Stomach (tissue), 9 donors: ENCODE data around the gene PPP1CC. TPM values are rescaled to one million over a fixed set of nuclear protein-coding genes. Genes with fewer than 3 reads are reported as not detected.

ENCODE experiments used
- DNase-seq, 2 donors: peaks; one replicate each; pipeline versions ENCODE4 v3.0.0 to v3.0.0-alpha.2; 2013 to 2019
- H3K27ac ChIP-seq, 5 donors: fragments of 200-600 bp in 4 of 5; sonication (generic) in 4 of 5; one replicate each; pipeline ENCODE4 v1.5.1; 2013 to 2019; ENCODE audit warnings: mild to moderate bottlenecking in 1 of 5, moderate library complexity in 1 of 5
- H3K27me3 ChIP-seq, 3 donors: fragments of 200-600 bp; sonication (generic); one replicate each; pipeline ENCODE4 v1.5.1; 2017 to 2019; ENCODE audit warnings: mixed run types in 1 of 3
- H3K36me3 ChIP-seq, 4 donors: fragments of 200-600 bp; sonication (generic); 1 replicate in 3 of 4; 2 replicates in 1 of 4; pipeline ENCODE4 v1.5.1; 2016 to 2019
- H3K4me1 ChIP-seq, 4 donors: fragments of 200-600 bp; sonication (generic); one replicate each; pipeline ENCODE4 v1.5.1; 2016 to 2019
- H3K4me3 ChIP-seq, 4 donors: fragments of 200-600 bp; sonication (generic) in 3 of 4; one replicate each; pipeline ENCODE4 v1.5.1; 2016 to 2019; ENCODE audit warnings: mild to moderate bottlenecking in 1 of 4
- H3K9me3 ChIP-seq, 4 donors: fragments of 200-600 bp; sonication (generic); one replicate each; pipeline ENCODE4 v1.5.1; 2016 to 2019
- EP300 ChIP-seq: sonication (generic); formaldehyde crosslinking; IDR thresholded peaks from one replicate; pipeline ENCODE4 v1.6.1; 2017; ENCODE audit warnings: antibody characterized with exemption
- POLR2A ChIP-seq, 4 donors: fragments of 450-650 bp; IDR thresholded peaks; one replicate each; pipeline ENCODE4 v1.6.1; 2016; ENCODE audit warnings: antibody characterized with exemption in 4 of 4, control low read depth in 2 of 4, mild to moderate bottlenecking in 1 of 4, moderate library complexity in 1 of 4
- POLR2AphosphoS5 ChIP-seq, 3 donors: sonication (generic); formaldehyde crosslinking; IDR thresholded peaks; one replicate each; pipeline ENCODE4 v1.6.1; 2016; ENCODE audit warnings: antibody characterized with exemption in 3 of 3
- WGBS, 5 donors: extraction: QIAGEN DNeasy Blood & Tissue Kit in 3 of 5; methylation state at CpG; one replicate each; pipeline versions ENCODE4 v1.1.5 to v1.1.7; 2013 to 2018; 5-methylcytosine and 5-hydroxymethylcytosine counted together
- intact Hi-C: fragments of 100-400 bp; cut with DNase I; formaldehyde crosslinking; loops from one replicate; pipeline ENCODE4 v1.15.1; 2023; ENCODE audit warnings: low total_unique reads
- polyA plus RNA-seq, 3 donors: library from polyadenylated mRNA; stranded (reverse); fragments of 200-250 nt; gene quantifications; one replicate each; pipeline ENCODE4 v1.2.3, GENCODE V29; 2013
- total RNA-seq, 5 donors: library from RNA; depleted of rRNA; stranded (reverse); fragments of >200 nt; gene quantifications; one replicate each; pipeline versions ENCODE4 v1.1.0 to v1.2.3, GENCODE V29; 2014 to 2016
- TF ChIP-seq, protein P1 (sequence below), 7 experiments: fragments of 450-650 bp in 4 of 7; fragments of 200-600 bp in 3 of 7; sonication (generic) in 3 of 7; IDR thresholded peaks; one replicate each; pipeline ENCODE4 v1.5.1; 2016 to 2019; ENCODE audit warnings: antibody characterized with exemption in 7 of 7, control low read depth in 2 of 7, mild to moderate bottlenecking in 1 of 7
- donor health status: healthy with polysubstance abuse.
- donor health status: Bipolar disorder and iron deficiency.
- donor health status: healthy.

The PPP1CC gene
- total and polyA plus RNA-seq, 8 donors, result 44.9 to 205 (median 90.2) TPM

DNA sequence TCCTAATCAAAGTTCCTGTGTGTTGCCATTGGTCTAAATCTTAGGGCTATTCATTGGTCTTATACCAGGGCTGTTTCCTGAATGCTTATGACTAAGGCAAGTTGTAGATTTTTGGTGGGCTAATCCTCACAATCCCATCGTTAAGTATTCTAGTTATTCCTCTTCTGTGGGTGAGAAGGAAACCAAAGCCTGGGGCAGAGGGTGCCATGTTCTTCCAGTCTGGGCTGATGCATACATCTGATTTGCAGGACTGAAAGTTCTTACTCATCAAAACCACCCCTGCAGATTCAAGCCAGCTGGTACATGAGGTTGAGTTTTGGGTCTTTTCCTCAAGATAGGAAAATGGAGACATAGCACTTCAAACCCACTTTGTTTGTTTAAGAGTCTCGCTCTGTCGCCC, 25.7 kb downstream of the PPP1CC start:
- Histone ChIP-seq H3K9me3 (no peaks in the 10 kb centered on the region), H3K36me3 (peaks cover 28 to 61% (median 57%) of the 10 kb centered on the region in 4 donors), H3K4me3 (no peak overlapping the region), H3K27ac (no peak overlapping the region), H3K4me1 (no peaks in the 10 kb centered on the region), H3K27me3 (no peaks in the 10 kb centered on the region)
- intact Hi-C loops, result no loop called here
- no peak for TF ChIP-seq POLR2AphosphoS5 (IDR thresholded peaks at IDR 0.05)
- no peak for TF ChIP-seq POLR2A (IDR thresholded peaks at IDR 0.05)
- TF ChIP-seq EP300, result no peak
- TF ChIP-seq, protein P1, sequence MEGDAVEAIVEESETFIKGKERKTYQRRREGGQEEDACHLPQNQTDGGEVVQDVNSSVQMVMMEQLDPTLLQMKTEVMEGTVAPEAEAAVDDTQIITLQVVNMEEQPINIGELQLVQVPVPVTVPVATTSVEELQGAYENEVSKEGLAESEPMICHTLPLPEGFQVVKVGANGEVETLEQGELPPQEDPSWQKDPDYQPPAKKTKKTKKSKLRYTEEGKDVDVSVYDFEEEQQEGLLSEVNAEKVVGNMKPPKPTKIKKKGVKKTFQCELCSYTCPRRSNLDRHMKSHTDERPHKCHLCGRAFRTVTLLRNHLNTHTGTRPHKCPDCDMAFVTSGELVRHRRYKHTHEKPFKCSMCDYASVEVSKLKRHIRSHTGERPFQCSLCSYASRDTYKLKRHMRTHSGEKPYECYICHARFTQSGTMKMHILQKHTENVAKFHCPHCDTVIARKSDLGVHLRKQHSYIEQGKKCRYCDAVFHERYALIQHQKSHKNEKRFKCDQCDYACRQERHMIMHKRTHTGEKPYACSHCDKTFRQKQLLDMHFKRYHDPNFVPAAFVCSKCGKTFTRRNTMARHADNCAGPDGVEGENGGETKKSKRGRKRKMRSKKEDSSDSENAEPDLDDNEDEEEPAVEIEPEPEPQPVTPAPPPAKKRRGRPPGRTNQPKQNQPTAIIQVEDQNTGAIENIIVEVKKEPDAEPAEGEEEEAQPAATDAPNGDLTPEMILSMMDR (IDR thresholded peaks at IDR 0.05), result no peak
- WGBS, 5 donors, result 91 to 100% (median 97%) methylated on average over 3 of the region's 3 CpGs
- no peak for DNase-seq

DNA sequence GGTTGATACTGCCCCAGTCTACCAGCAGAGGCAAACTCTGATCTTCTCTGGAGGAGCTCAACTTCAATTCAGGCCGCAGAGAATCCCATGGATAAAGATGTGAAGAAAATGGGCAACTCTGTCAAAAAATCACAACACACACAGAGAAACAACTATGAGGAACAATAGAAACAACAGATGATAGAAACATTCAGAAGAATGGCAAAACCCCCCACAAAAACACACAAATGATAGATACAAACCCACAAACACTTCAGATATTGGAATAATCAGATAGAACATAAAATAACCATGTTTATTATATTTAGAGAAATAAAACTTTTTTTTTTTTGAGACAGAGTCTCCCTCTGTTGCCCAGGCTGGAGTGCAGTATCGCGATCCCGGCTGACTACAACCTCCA, 33.8 kb downstream of the PPP1CC start:
- H3K4me1 ChIP-seq, result no peaks in the 10 kb centered on the region
- no peak overlapping the region for H3K4me3 ChIP-seq
- no peaks in the 10 kb centered on the region for H3K27me3 ChIP-seq
- no peaks in the 10 kb centered on the region for H3K9me3 ChIP-seq
- TF ChIP-seq POLR2AphosphoS5 (IDR thresholded peaks at IDR 0.05) (no peak), EP300 (no peak), POLR2A (IDR thresholded peaks at IDR 0.05) (no peak)
- TF ChIP-seq, protein P1 (IDR thresholded peaks at IDR 0.05), result no peak
- WGBS, 5 donors, result 93 to 98% (median 96%) methylated on average over 4 of the region's 4 CpGs
- peaks cover 0 to 9% (median 0%) of the 10 kb centered on the region in 4 donors for H3K36me3 ChIP-seq
- intact Hi-C loops, result loop anchor here (10.0 kb wide), 1 partner anchor 116 kb away; no protein-coding TSS in a partner anchor
- no peak for DNase-seq
- H3K27ac ChIP-seq, result no peak overlapping the region

- no peaks in the 10 kb centered on the region for H3K9me3 ChIP-seq
- H3K27ac ChIP-seq, result no peak overlapping the region
- DNase-seq, result no peak
- H3K27me3 ChIP-seq, result no peaks in the 10 kb centered on the region
- WGBS, 5 donors, result 52 to 76% (median 61%) methylated on average over 3 of the region's 3 CpGs
- H3K4me3 ChIP-seq, result no peak overlapping the region
- no peaks in the 10 kb centered on the region for H3K36me3 ChIP-seq
- TF ChIP-seq POLR2A (IDR thresholded peaks at IDR 0.05) (no peak), POLR2AphosphoS5 (IDR thresholded peaks at IDR 0.05) (no peak), EP300 (no peak)
- TF ChIP-seq, protein P1 (IDR thresholded peaks at IDR 0.05), result no peak
- no peaks in the 10 kb centered on the region for H3K4me1 ChIP-seq
- intact Hi-C loops, result loop anchor here (10.0 kb wide), 1 partner anchor 119 kb away; no protein-coding TSS in a partner anchor
Observed at GRCh38 chr12:110705309-110705708, 37.4 kb downstream of the PPP1CC start.

- no peak overlapping the region for H3K4me3 ChIP-seq
- no peaks in the 10 kb centered on the region for H3K36me3 ChIP-seq
- H3K4me1 ChIP-seq, result peaks cover 0 to 2% (median 0%) of the 10 kb centered on the region in 4 donors
- 18 to 26% (median 23%) methylated on average over 5 of the region's 5 CpGs for WGBS, 5 donors
- intact Hi-C loops, result loop anchor here (10.0 kb wide), 1 partner anchor 120 kb away; no protein-coding TSS in a partner anchor
- H3K27ac ChIP-seq, result no peak overlapping the region
- H3K9me3 ChIP-seq, result no peaks in the 10 kb centered on the region
- peak; percentile 41 to 65 for DNase-seq
- TF ChIP-seq, protein P1 (IDR thresholded peaks at IDR 0.05), result peak in 3 of 7 experiments; percentile 18 to 35 (median 23)
- TF ChIP-seq POLR2AphosphoS5 (IDR thresholded peaks at IDR 0.05), result no peak
- no peaks in the 10 kb centered on the region for H3K27me3 ChIP-seq
Observed at GRCh38 chr12:110704750-110705149, 37.9 kb downstream of the PPP1CC start.
